Activated CD8-positive, alpha-beta memory T cell treated with anti-CD3 and anti-CD28 coated beads for 4 hours (primary cell): ENCODE measurements around the gene ST6GALNAC5.

ENCODE experiments used
- DNase-seq, 2 donors: peaks; one replicate each; pipeline ENCODE4 v3.0.0-alpha.2; 2020; ENCODE audit warnings: low read depth in 2 of 2

The ST6GALNAC5 gene

GRCh38 chr1:77012066-77012465 is 144.8 kb downstream of the ST6GALNAC5 start:
- DNase-seq: no peak

DNA sequence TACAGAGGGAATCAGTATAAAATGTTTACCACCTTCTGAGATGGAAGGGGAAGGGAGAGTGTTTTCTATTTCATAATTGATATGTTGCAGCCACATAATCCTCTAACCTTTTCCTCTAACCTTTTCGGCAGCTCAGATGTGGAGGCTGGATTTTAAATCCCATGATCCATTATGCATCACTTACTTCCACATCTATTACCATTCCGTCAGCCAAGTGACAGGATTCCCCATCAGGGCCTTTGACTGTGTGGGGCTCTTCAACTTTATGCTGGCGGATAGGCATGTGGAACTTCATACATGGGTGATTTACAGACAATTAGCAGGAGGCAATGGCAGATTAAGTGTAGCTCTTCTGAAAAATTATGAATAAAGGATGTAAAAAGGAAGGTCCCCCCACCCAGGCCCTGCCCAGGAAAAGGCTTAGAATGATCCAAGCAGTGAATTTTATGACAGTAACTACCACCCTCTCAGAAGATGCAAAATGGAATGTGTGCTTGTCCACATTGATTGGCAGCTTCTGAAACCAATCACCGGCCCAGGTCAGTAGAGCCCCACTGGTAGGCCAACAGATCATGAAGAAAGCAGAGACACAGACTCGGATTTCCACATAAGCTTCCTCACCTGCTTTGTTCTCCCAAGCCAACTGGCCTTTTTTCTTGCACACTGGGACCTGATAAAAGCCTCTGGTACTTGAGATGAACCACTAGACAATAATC is 147.0 kb downstream of the ST6GALNAC5 start:
- DNase-seq: no peak

- DNase-seq: no peak
Measured at GRCh38 chr1:77015748-77016341, 148.6 kb downstream of the ST6GALNAC5 start.

DNA sequence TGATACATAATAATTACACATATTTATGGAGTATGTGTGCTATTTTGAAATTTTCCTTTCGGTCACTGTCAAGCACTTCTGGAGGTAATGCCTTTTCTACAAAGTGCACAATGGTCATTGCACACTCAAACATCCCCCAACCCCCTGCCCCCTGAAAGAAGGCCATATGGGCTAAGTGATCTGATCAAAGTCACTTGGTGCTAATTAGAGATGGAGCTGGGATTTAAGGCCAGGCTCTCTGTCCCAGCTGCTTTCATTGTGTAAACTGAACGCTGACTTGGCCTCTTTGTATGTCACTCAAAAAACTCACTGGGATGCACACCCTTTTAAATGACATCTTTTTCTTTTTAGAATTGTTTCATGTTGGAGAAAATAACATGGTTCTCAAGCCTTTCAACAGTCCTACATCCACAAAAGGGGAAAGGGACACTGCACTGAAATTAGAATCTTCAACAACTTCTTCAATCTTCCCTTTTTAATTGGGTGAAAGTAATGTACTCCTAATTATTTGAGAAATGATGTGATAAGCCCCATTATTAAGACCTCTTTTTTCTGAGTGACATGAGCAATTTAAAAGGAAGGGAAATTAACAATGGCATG is 149.2 kb downstream of the ST6GALNAC5 start:
- DNase-seq: no peak

DNA sequence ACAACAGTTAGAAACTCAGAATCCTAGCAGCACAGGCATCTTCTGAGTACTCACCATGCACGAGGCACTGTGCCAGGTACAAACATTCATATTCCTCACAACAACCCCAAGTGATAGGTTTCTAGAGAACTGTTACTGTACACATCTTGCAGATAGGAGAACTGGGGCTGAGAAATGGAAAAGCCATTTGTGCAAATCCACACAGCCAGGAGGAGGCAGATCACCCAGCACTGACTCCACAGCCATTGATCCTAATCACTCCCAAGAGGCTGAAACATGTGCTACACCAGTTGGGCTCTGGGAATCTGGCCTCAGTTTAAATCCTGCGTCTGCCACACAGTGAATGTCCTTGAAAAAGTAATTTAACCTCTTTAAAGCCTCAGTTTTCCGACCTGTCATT is 151.0 kb downstream of the ST6GALNAC5 start:
- no peak for DNase-seq

GRCh38 chr1:77018761-77019160 is 151.5 kb downstream of the ST6GALNAC5 start:
- DNase-seq: no peak

GRCh38 chr1:77021732-77022131 is 154.5 kb downstream of the ST6GALNAC5 start:
- no peak for DNase-seq

GRCh38 chr1:77024500-77024899 is 157.2 kb downstream of the ST6GALNAC5 start:
- no peak for DNase-seq

- DNase-seq: no peak
Measured at GRCh38 chr1:77025599-77025998, 158.3 kb downstream of the ST6GALNAC5 start.

DNA sequence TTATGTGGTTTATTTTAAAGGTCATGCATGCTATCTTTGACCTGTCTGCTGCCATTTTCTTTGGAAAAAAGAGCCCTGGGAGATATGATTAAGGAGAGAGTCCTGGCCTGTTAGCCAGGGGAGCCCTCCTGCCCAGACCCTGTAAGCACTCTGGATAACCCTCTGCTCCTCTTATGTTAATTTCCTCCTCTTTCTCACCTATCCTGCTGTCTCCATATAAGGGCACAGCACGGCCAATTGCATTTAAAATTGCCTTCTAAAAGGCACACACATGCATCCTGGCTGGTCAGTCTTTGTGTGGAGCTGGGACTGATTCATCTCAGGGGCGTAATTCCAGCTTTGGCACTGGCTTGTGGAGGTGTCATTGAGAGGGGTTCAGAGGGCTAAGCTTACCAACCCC is 158.9 kb downstream of the ST6GALNAC5 start:
- no peak for DNase-seq

GRCh38 chr1:77026640-77027039 is 159.4 kb downstream of the ST6GALNAC5 start:
- no peak for DNase-seq

DNA sequence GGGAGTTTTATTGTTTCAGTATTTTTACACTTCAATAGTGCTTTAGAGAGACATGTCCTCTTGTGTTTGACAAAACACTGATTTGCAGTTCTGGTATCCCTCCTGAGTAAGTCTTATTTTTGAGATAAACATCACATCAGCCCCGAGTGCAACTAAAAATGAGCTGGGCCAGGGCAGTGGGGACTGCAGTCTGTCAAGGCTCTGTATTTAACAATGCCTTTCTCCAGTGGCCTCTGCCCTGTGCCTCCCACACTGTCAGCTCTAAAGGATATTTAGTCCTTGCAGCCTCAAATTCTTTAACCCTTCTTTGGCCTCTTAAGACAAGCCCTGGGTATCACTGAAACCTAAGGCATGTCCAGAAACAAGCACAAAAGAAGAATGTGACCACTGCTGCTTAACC is 160.6 kb downstream of the ST6GALNAC5 start:
- DNase-seq: no peak

GRCh38 chr1:77030401-77031105 is 163.3 kb downstream of the ST6GALNAC5 start:
- DNase-seq: no peak

DNA sequence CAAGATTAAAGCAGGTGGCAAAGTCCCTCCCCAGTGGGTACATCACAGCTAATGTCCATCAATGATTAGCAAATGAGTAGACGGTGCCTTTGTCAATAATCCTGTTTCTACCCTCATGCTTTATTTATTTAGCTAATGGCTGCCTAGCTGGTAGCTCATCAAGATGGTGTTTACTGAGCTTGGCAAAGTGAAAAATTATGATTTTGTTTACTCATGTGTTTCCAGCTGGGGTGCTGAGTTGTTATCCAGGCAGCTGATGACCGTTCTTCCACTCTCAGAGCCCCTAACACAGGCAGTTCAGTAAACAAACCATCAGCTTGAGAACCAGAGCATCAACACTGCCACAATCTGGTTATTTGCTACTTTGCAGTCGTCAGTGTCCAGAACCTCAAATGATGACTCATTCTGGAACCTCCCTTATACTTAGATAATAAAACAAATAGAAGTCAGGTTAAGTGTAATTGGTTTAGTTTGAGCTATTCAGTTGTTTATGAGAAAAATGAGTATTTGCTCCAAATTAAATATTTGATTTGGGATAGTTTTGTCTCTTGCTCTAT is 163.9 kb downstream of the ST6GALNAC5 start:
- no peak for DNase-seq

DNA sequence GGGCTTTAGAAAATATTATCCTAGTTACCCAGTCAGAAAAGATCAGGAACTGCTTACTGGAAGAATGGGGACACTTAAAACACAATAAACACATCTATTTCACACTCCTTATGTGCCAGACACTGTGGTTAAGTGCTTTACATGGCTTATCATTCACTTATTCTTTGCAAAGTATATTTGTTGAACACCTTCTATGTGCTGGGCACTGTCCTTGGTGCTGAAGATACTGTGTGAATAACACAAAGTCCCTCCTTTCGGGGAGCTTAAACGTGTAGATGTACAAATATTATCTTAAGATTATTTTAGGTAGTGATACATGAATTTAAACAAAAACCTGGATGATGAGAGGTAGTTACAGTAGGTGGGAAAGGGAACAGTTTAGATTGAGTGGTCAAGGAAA is 169.3 kb downstream of the ST6GALNAC5 start:
- DNase-seq: no peak

DNA sequence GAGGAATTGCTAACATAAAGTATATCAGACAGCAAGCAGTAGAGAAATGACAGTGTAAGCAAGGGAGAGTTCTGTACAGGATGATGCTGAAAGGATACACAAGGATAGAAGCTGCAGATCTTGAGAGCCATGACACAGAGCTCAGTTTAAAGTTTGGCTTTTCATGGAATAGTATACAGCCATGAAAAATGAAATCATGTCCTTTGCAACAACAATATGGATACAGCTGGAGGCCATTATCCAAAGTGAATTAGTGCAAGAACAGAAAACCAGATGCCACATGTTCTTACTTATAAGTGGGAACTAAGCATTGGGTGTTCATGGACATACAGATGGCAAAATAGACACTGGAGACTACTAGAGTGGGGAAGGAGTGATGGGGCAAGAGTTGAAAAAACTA is 169.8 kb downstream of the ST6GALNAC5 start:
- no peak for DNase-seq

DNA sequence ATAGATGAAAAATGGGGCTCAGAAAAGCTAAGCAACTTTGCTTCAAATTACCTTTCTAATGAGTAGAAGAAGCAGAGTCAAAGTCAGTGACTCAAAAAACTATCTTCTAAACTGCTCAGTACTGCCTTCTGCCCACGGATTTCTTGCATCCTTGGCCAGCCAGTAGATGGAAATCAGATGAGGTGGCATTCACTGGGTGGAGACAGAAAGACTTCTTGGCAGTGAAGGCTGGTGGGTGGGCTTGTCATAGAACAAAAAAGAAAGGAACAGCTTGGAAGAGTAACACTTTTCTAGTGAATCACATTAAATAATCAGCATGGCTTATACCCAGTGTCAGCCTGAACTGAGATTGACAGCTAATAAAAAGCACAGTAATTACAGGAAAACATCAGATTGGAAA is 170.7 kb downstream of the ST6GALNAC5 start:
- DNase-seq: no peak

DNA sequence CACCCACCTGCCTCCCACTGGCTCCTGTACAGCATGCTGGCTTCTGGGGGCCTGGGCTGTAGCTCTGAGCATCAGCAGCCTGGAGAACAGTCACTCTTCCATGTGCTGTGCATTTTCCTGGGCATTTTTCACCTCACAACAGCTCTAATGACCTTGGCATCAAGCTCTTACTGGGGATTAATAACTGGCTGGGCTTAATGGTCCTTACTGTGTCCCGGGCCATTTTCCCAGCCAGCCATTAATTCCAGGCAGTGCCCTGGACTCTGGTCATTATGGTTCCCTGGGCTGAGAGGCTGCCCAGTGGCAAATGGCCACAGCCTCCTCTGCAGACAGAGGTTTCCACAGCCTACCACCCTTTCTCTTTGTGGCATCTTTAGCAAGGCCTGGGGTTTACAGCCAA is 171.8 kb downstream of the ST6GALNAC5 start:
- no peak for DNase-seq

- DNase-seq: no peak
Measured at GRCh38 chr1:77039739-77040138, 172.5 kb downstream of the ST6GALNAC5 start.

GRCh38 chr1:77040826-77041225 is 173.5 kb downstream of the ST6GALNAC5 start:
- no peak for DNase-seq

GRCh38 chr1:77044133-77044849 is 177.0 kb downstream of the ST6GALNAC5 start:
- DNase-seq: no peak

DNA sequence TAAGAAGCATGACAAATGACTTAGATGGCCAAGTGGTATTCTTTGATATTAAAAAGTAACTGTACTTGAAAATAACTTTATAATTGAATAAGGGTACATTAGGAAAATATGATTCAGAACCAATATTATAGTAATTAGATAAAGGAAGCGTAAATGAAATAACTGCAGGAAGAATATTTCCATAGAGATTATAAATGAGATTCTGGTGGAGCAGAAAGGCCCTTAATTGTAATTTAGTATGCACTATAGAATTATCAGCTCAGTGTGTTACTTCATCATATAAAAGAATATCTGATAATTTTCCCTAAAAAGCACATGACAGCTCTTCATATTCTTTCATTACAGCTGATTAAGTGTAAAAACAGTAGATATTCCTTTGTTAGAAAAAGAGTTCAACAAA is 180.3 kb downstream of the ST6GALNAC5 start:
- DNase-seq: no peak
